ENCODE results near the gene GNB1L. TPM values are rescaled to one million over a fixed set of nuclear protein-coding genes. Genes with fewer than 3 reads are reported as not detected.
A peak's percentile ranks its signal among the peaks of the same experiment; 100 is the strongest.

GNB1L gene
- total RNA-seq, 1 experiment from 2014 or later, result 27.0 TPM

GRCh38 chr22:19755722-19756287, 98.9 kb downstream of the GNB1L start:
- Histone ChIP-seq H3K4me2 (ENCODE audit: low read length) (peak overlapping the region; percentile 62; the same call in 1 of the 2 replicates), H3K27me3 (ENCODE audit: low read length) (no peaks in the 10 kb centered on the region), H3K4me1 (ENCODE audit: insufficient read depth, low read length) (peaks cover 9% of the 10 kb centered on the region), H3K9me3 (ENCODE audit: low read length) (no peaks in the 10 kb centered on the region), H3K4me3 (ENCODE audit: low read length) (peak overlapping the region; percentile 50; the same call in 1 of the 2 replicates), H3K79me2 (ENCODE audit: low read length) (no peaks in the 10 kb centered on the region), H3F3A (ENCODE audit: low read length, unreplicated experiment) (no peaks in the 10 kb centered on the region), H4K20me1 (ENCODE audit: low read length) (no peaks in the 10 kb centered on the region), H3K9me2 (replicated peaks; ENCODE audit: low read length) (no peaks in the 10 kb centered on the region), H2AFZ (ENCODE audit: low read length) (no peak overlapping the region), H3K9ac (ENCODE audit: low read length) (no peak overlapping the region), H3K27ac (ENCODE audit: low read length) (no peak overlapping the region), H3K36me3 (ENCODE audit: low read depth, low read length) (no peaks in the 10 kb centered on the region)
- no TSS peak for BruUV-seq (replicated peaks)
- DNase-seq (no peak), ATAC-seq (no peak)
- intact Hi-C loops (cut with micrococcal nuclease), result no loop called here
- TF ChIP-seq CTCF (conservative IDR thresholded peaks at IDR 0.05; ENCODE audit: low read depth, low read length) (no peak), EZH2 (IDR thresholded peaks at IDR 0.05; ENCODE audit: low read length, unreplicated experiment) (no peak), EZH2phosphoT487 (IDR thresholded peaks at IDR 0.05; ENCODE audit: borderline replicate concordance, low read length) (no peak)
- ChIA-PET CTCF (interaction anchor here (0.6 to 1.0 kb wide), 2 partner anchors 25 to 226 kb away, joined by 3 to 6 read pairs; no protein-coding TSS in a partner anchor), POLR2A (ENCODE audit: unreplicated experiment) (interaction anchor here (0.5 kb wide), 1 partner anchor 99 kb away, joined by 3 read pairs; no protein-coding TSS in a partner anchor)

- H3K36me3 ChIP-seq (ENCODE audit: low read depth, low read length), result no peaks in the 10 kb centered on the region
- ChIA-PET CTCF (no interaction called here), POLR2A (ENCODE audit: unreplicated experiment) (no interaction called here)
- intact Hi-C loops (cut with micrococcal nuclease), result no loop called here
- no peaks in the 10 kb centered on the region for H3K27me3 ChIP-seq (ENCODE audit: low read length)
- no peaks in the 10 kb centered on the region for H3K9me3 ChIP-seq (ENCODE audit: low read length)
- H3K9me2 ChIP-seq (replicated peaks; ENCODE audit: low read length), result no peaks in the 10 kb centered on the region
- no peaks in the 10 kb centered on the region for H4K20me1 ChIP-seq (ENCODE audit: low read length)
- no peaks in the 10 kb centered on the region for H3K79me2 ChIP-seq (ENCODE audit: low read length)
- no peak for TF ChIP-seq EZH2phosphoT487 (IDR thresholded peaks at IDR 0.05; ENCODE audit: borderline replicate concordance, low read length)
- TF ChIP-seq CTCF (conservative IDR thresholded peaks at IDR 0.05; ENCODE audit: low read depth, low read length), result no peak
- no peak for TF ChIP-seq EZH2 (IDR thresholded peaks at IDR 0.05; ENCODE audit: low read length, unreplicated experiment)
- H3K4me2 ChIP-seq (ENCODE audit: low read length), result no peak overlapping the region
- ATAC-seq (no peak), DNase-seq (no peak)
- peaks cover 11% of the 10 kb centered on the region for H3K4me1 ChIP-seq (ENCODE audit: insufficient read depth, low read length)
- H2AFZ ChIP-seq (ENCODE audit: low read length), result no peak overlapping the region
- no peak overlapping the region for H3K4me3 ChIP-seq (ENCODE audit: low read length)
- no TSS peak for BruUV-seq (replicated peaks)
- H3F3A ChIP-seq (ENCODE audit: low read length, unreplicated experiment), result no peaks in the 10 kb centered on the region
- no peak overlapping the region for H3K27ac ChIP-seq (ENCODE audit: low read length)
- H3K9ac ChIP-seq (ENCODE audit: low read length), result no peak overlapping the region
These were observed 99.4 kb downstream of the GNB1L start for GRCh38 chr22:19755145-19755710.

GRCh38 chr22:19754701-19755144, 100.0 kb downstream of the GNB1L start:
- H3K4me2 ChIP-seq (ENCODE audit: low read length), result no peak overlapping the region
- no peaks in the 10 kb centered on the region for H3K9me2 ChIP-seq (replicated peaks; ENCODE audit: low read length)
- ATAC-seq (no peak), DNase-seq (no peak)
- ChIA-PET CTCF (no interaction called here), POLR2A (ENCODE audit: unreplicated experiment) (no interaction called here)
- H2AFZ ChIP-seq (ENCODE audit: low read length), result no peak overlapping the region
- no peaks in the 10 kb centered on the region for H3K36me3 ChIP-seq (ENCODE audit: low read depth, low read length)
- BruUV-seq (replicated peaks), result no TSS peak
- H3K27me3 ChIP-seq (ENCODE audit: low read length), result no peaks in the 10 kb centered on the region
- no peak for TF ChIP-seq EZH2phosphoT487 (IDR thresholded peaks at IDR 0.05; ENCODE audit: borderline replicate concordance, low read length)
- no peak for TF ChIP-seq EZH2 (IDR thresholded peaks at IDR 0.05; ENCODE audit: low read length, unreplicated experiment)
- TF ChIP-seq CTCF (conservative IDR thresholded peaks at IDR 0.05; ENCODE audit: low read depth, low read length), result no peak
- H4K20me1 ChIP-seq (ENCODE audit: low read length), result no peaks in the 10 kb centered on the region
- no peak overlapping the region for H3K27ac ChIP-seq (ENCODE audit: low read length)
- no peaks in the 10 kb centered on the region for H3K79me2 ChIP-seq (ENCODE audit: low read length)
- H3K9ac ChIP-seq (ENCODE audit: low read length), result no peak overlapping the region
- H3K4me3 ChIP-seq (ENCODE audit: low read length), result no peak overlapping the region
- intact Hi-C loops (cut with micrococcal nuclease), result no loop called here
- H3K4me1 ChIP-seq (ENCODE audit: insufficient read depth, low read length), result peaks cover 11% of the 10 kb centered on the region
- no peaks in the 10 kb centered on the region for H3K9me3 ChIP-seq (ENCODE audit: low read length)
- no peaks in the 10 kb centered on the region for H3F3A ChIP-seq (ENCODE audit: low read length, unreplicated experiment)
